Measurements from ENCODE around the gene BUB3.

BUB3 gene

GRCh38 chr10:123187781-123188180, 33.6 kb downstream of the BUB3 start:
- no peaks in the 10 kb centered on the region for H3K9me3 ChIP-seq (ENCODE audit: control insufficient read depth, insufficient read depth, low read length)
- no peaks in the 10 kb centered on the region for H3K27me3 ChIP-seq (ENCODE audit: control insufficient read depth, insufficient read depth, low read length)
- no peak overlapping the region for H3K4me3 ChIP-seq (ENCODE audit: low read depth, low read length)
- no peak overlapping the region for H3K27ac ChIP-seq (ENCODE audit: low read depth, low read length)
- 0 out of 2 replicates have a peak, but pooled peaks cover 3% of the 10 kb centered on the region for H3K36me3 ChIP-seq (ENCODE audit: control insufficient read depth, insufficient read depth, low read length)
- H3K4me1 ChIP-seq (ENCODE audit: control insufficient read depth, insufficient read depth, low read length) = no peaks in the 10 kb centered on the region
- H3K9ac ChIP-seq (ENCODE audit: low read depth, low read length) = no peak overlapping the region

- H3K4me1 ChIP-seq (ENCODE audit: control insufficient read depth, insufficient read depth, low read length) = peaks cover 13% of the 10 kb centered on the region; the same call in 1 of the 2 replicates
- no peaks in the 10 kb centered on the region for H3K36me3 ChIP-seq (ENCODE audit: control insufficient read depth, insufficient read depth, low read length)
Measured at GRCh38 chr10:123191886-123192285, 37.7 kb downstream of the BUB3 start.

GRCh38 chr10:123194056-123194455, 39.9 kb downstream of the BUB3 start:
- peaks cover 13% of the 10 kb centered on the region; the same call in 1 of the 2 replicates for H3K4me1 ChIP-seq (ENCODE audit: control insufficient read depth, insufficient read depth, low read length)
- no peaks in the 10 kb centered on the region for H3K9me3 ChIP-seq (ENCODE audit: control insufficient read depth, insufficient read depth, low read length)
- H3K27me3 ChIP-seq (ENCODE audit: control insufficient read depth, insufficient read depth, low read length) = no peaks in the 10 kb centered on the region
- no peak overlapping the region for H3K27ac ChIP-seq (ENCODE audit: low read depth, low read length)
- H3K9ac ChIP-seq (ENCODE audit: low read depth, low read length) = no peak overlapping the region
- no peak overlapping the region for H3K4me3 ChIP-seq (ENCODE audit: low read depth, low read length)
- no peaks in the 10 kb centered on the region for H3K36me3 ChIP-seq (ENCODE audit: control insufficient read depth, insufficient read depth, low read length)

More at GRCh38 chr10:123191886-123192285, 37.7 kb downstream of the BUB3 start:
- Histone ChIP-seq H3K9ac (ENCODE audit: low read depth, low read length) (no peak overlapping the region), H3K9me3 (ENCODE audit: control insufficient read depth, insufficient read depth, low read length) (no peaks in the 10 kb centered on the region), H3K27me3 (ENCODE audit: control insufficient read depth, insufficient read depth, low read length) (no peaks in the 10 kb centered on the region), H3K4me3 (ENCODE audit: low read depth, low read length) (no peak overlapping the region), H3K27ac (ENCODE audit: low read depth, low read length) (no peak overlapping the region)

- Histone ChIP-seq H3K27me3 (ENCODE audit: control insufficient read depth, insufficient read depth, low read length) (no peaks in the 10 kb centered on the region), H3K36me3 (ENCODE audit: control insufficient read depth, insufficient read depth, low read length) (no peaks in the 10 kb centered on the region), H3K4me1 (ENCODE audit: control insufficient read depth, insufficient read depth, low read length) (no peaks in the 10 kb centered on the region), H3K27ac (ENCODE audit: low read depth, low read length) (no peak overlapping the region), H3K9me3 (ENCODE audit: control insufficient read depth, insufficient read depth, low read length) (no peaks in the 10 kb centered on the region), H3K4me3 (ENCODE audit: low read depth, low read length) (no peak overlapping the region), H3K9ac (ENCODE audit: low read depth, low read length) (no peak overlapping the region)
Measured at GRCh38 chr10:123200531-123200930, 46.3 kb downstream of the BUB3 start.

- no peaks in the 10 kb centered on the region for H3K36me3 ChIP-seq (ENCODE audit: control insufficient read depth, insufficient read depth, low read length)
- H3K27ac ChIP-seq (ENCODE audit: low read depth, low read length) = no peak overlapping the region
Measured at GRCh38 chr10:123202506-123202905, 48.3 kb downstream of the BUB3 start.

GRCh38 chr10:123203393-123204126, 49.4 kb downstream of the BUB3 start:
- H3K36me3 ChIP-seq (ENCODE audit: control insufficient read depth, insufficient read depth, low read length) = no peaks in the 10 kb centered on the region
- no peaks in the 10 kb centered on the region for H3K4me1 ChIP-seq (ENCODE audit: control insufficient read depth, insufficient read depth, low read length)
- H3K27me3 ChIP-seq (ENCODE audit: control insufficient read depth, insufficient read depth, low read length) = no peaks in the 10 kb centered on the region
- H3K9me3 ChIP-seq (ENCODE audit: control insufficient read depth, insufficient read depth, low read length) = no peaks in the 10 kb centered on the region
- no peak overlapping the region for H3K27ac ChIP-seq (ENCODE audit: low read depth, low read length)
- no peak overlapping the region for H3K9ac ChIP-seq (ENCODE audit: low read depth, low read length)
- H3K4me3 ChIP-seq (ENCODE audit: low read depth, low read length) = no peak overlapping the region

More at GRCh38 chr10:123202506-123202905, 48.3 kb downstream of the BUB3 start:
- Histone ChIP-seq H3K9ac (ENCODE audit: low read depth, low read length) (no peak overlapping the region), H3K4me1 (ENCODE audit: control insufficient read depth, insufficient read depth, low read length) (no peaks in the 10 kb centered on the region), H3K9me3 (ENCODE audit: control insufficient read depth, insufficient read depth, low read length) (no peaks in the 10 kb centered on the region), H3K4me3 (ENCODE audit: low read depth, low read length) (no peak overlapping the region), H3K27me3 (ENCODE audit: control insufficient read depth, insufficient read depth, low read length) (no peaks in the 10 kb centered on the region)

GRCh38 chr10:123204127-123204461, 49.9 kb downstream of the BUB3 start:
- no peaks in the 10 kb centered on the region for H3K27me3 ChIP-seq (ENCODE audit: control insufficient read depth, insufficient read depth, low read length)
- H3K27ac ChIP-seq (ENCODE audit: low read depth, low read length) = no peak overlapping the region
- H3K36me3 ChIP-seq (ENCODE audit: control insufficient read depth, insufficient read depth, low read length) = no peaks in the 10 kb centered on the region
- no peak overlapping the region for H3K4me3 ChIP-seq (ENCODE audit: low read depth, low read length)
- H3K9me3 ChIP-seq (ENCODE audit: control insufficient read depth, insufficient read depth, low read length) = no peaks in the 10 kb centered on the region
- no peaks in the 10 kb centered on the region for H3K4me1 ChIP-seq (ENCODE audit: control insufficient read depth, insufficient read depth, low read length)
- no peak overlapping the region for H3K9ac ChIP-seq (ENCODE audit: low read depth, low read length)

GRCh38 chr10:123205041-123205440, 50.8 kb downstream of the BUB3 start:
- H3K9ac ChIP-seq (ENCODE audit: low read depth, low read length) = no peak overlapping the region
- H3K27me3 ChIP-seq (ENCODE audit: control insufficient read depth, insufficient read depth, low read length) = no peaks in the 10 kb centered on the region
- H3K4me1 ChIP-seq (ENCODE audit: control insufficient read depth, insufficient read depth, low read length) = no peaks in the 10 kb centered on the region
- H3K27ac ChIP-seq (ENCODE audit: low read depth, low read length) = no peak overlapping the region
- H3K36me3 ChIP-seq (ENCODE audit: control insufficient read depth, insufficient read depth, low read length) = no peaks in the 10 kb centered on the region
- no peaks in the 10 kb centered on the region for H3K9me3 ChIP-seq (ENCODE audit: control insufficient read depth, insufficient read depth, low read length)
- no peak overlapping the region for H3K4me3 ChIP-seq (ENCODE audit: low read depth, low read length)

- H3K9me3 ChIP-seq (ENCODE audit: control insufficient read depth, insufficient read depth, low read length) = no peaks in the 10 kb centered on the region
- H3K27ac ChIP-seq (ENCODE audit: low read depth, low read length) = no peak overlapping the region
- H3K27me3 ChIP-seq (ENCODE audit: control insufficient read depth, insufficient read depth, low read length) = no peaks in the 10 kb centered on the region
- no peaks in the 10 kb centered on the region for H3K36me3 ChIP-seq (ENCODE audit: control insufficient read depth, insufficient read depth, low read length)
- H3K9ac ChIP-seq (ENCODE audit: low read depth, low read length) = no peak overlapping the region
- no peak overlapping the region for H3K4me3 ChIP-seq (ENCODE audit: low read depth, low read length)
- peaks cover 10% of the 10 kb centered on the region; the same call in 1 of the 2 replicates for H3K4me1 ChIP-seq (ENCODE audit: control insufficient read depth, insufficient read depth, low read length)
Measured at GRCh38 chr10:123212063-123212462, 57.9 kb downstream of the BUB3 start.

GRCh38 chr10:123212640-123213039, 58.4 kb downstream of the BUB3 start:
- no peak overlapping the region for H3K9ac ChIP-seq (ENCODE audit: low read depth, low read length)
- no peak overlapping the region for H3K4me3 ChIP-seq (ENCODE audit: low read depth, low read length)
- H3K27me3 ChIP-seq (ENCODE audit: control insufficient read depth, insufficient read depth, low read length) = no peaks in the 10 kb centered on the region
- H3K27ac ChIP-seq (ENCODE audit: low read depth, low read length) = no peak overlapping the region
- H3K9me3 ChIP-seq (ENCODE audit: control insufficient read depth, insufficient read depth, low read length) = no peaks in the 10 kb centered on the region
- H3K36me3 ChIP-seq (ENCODE audit: control insufficient read depth, insufficient read depth, low read length) = no peaks in the 10 kb centered on the region
- peaks cover 14% of the 10 kb centered on the region; the same call in 1 of the 2 replicates for H3K4me1 ChIP-seq (ENCODE audit: control insufficient read depth, insufficient read depth, low read length)

GRCh38 chr10:123213192-123213591, 59.0 kb downstream of the BUB3 start:
- H3K36me3 ChIP-seq (ENCODE audit: control insufficient read depth, insufficient read depth, low read length) = no peaks in the 10 kb centered on the region
- no peak overlapping the region for H3K27ac ChIP-seq (ENCODE audit: low read depth, low read length)
- no peaks in the 10 kb centered on the region for H3K27me3 ChIP-seq (ENCODE audit: control insufficient read depth, insufficient read depth, low read length)
- H3K4me3 ChIP-seq (ENCODE audit: low read depth, low read length) = no peak overlapping the region
- H3K4me1 ChIP-seq (ENCODE audit: control insufficient read depth, insufficient read depth, low read length) = peaks cover 14% of the 10 kb centered on the region; the same call in 1 of the 2 replicates
- no peaks in the 10 kb centered on the region for H3K9me3 ChIP-seq (ENCODE audit: control insufficient read depth, insufficient read depth, low read length)
- H3K9ac ChIP-seq (ENCODE audit: low read depth, low read length) = no peak overlapping the region
